ENCODE results near the gene ODAD2.

- TF ChIP-seq CTCF (conservative IDR thresholded peaks at IDR 0.05; ENCODE audit: low read length): peak; percentile 42; the same call in 1 of the 2 replicates
- TF ChIP-seq EZH2phosphoT487 (IDR thresholded peaks at IDR 0.05; ENCODE audit: borderline replicate concordance, low read depth, low read length): no peak
Observed at GRCh38 chr10:27794157-27794556, 204.7 kb downstream of the ODAD2 start.

Data from OCI-LY7 (cell line).